ENCODE results near the gene CCDC15. TPM values are rescaled to one million over a fixed set of nuclear protein-coding genes. Genes with fewer than 3 reads are reported as not detected.

The CCDC15 gene
- total and polyA plus RNA-seq, 2 experiments from 2014 or later = 2.9 to 3.3 TPM

- no peak within 1 kb of the TSS for H3K27ac Mint-ChIP-seq
Measured at GRCh38 chr11:124935548-124936514, 18.2 kb upstream of the CCDC15 start, which contains the start of gene HEPACAM. TSS of gene HEPACAM (minus strand) at chr11:124936047. CDS start at chr11:124936006, 41 bp downstream.

More at GRCh38 chr11:124935548-124936514, 18.2 kb upstream of the CCDC15 start, which contains the start of gene HEPACAM:
- peaks cover 4% of the 10 kb centered on the region for H3K27me3 Mint-ChIP-seq (ENCODE audit: insufficient read depth, low read depth, poor library complexity)
- H3K36me3 Mint-ChIP-seq (ENCODE audit: low read depth) = no peaks in the 10 kb centered on the region
- Histone ChIP-seq H3K36me3 (ENCODE audit: insufficient read depth) (no peaks in the 10 kb centered on the region), H2AFZ (no peak within 1 kb of the TSS), H3K79me2 (replicated peaks; ENCODE audit: insufficient read depth) (no peaks in the 10 kb centered on the region), H4K20me1 (replicated peaks; ENCODE audit: insufficient read depth) (no peaks in the 10 kb centered on the region), H3K9me2 (ENCODE audit: insufficient read depth) (no peaks in the 10 kb centered on the region), H3K4me2 (no peak within 1 kb of the TSS), H3K4me3 (no peak within 1 kb of the TSS), H3F3A (replicated peaks; ENCODE audit: low read depth) (no peaks in the 10 kb centered on the region), H3K4me1 (ENCODE audit: insufficient read depth) (no peaks in the 10 kb centered on the region), H3K27ac (ENCODE audit: low read depth) (no peak within 1 kb of the TSS), H3K27me3 (ENCODE audit: insufficient read depth) (peaks cover 11% of the 10 kb centered on the region; the same call in 1 of the 2 replicates)
- H3K4me3 Mint-ChIP-seq = no peak within 1 kb of the TSS
- no peaks in the 10 kb centered on the region for H3K4me1 Mint-ChIP-seq
- H3K9me3 Mint-ChIP-seq = no peaks in the 10 kb centered on the region
- DNase-seq (ENCODE audit: low spot score) (no peak), ATAC-seq (no peak)
- no peak for TF ChIP-seq STAT1 (IDR thresholded peaks at IDR 0.05; ENCODE audit: unreplicated experiment)
- no peak for TF ChIP-seq CTCF (conservative IDR thresholded peaks at IDR 0.05; ENCODE audit: low read depth in 2 of 2)
- no peak for TF ChIP-seq POLR2AphosphoS5 (IDR thresholded peaks at IDR 0.05; ENCODE audit: low read depth)
- TF ChIP-seq ZNF462 (CRISPR knock-in tag; IDR thresholded peaks at IDR 0.05) = no peak
- TF ChIP-seq JUNB (IDR thresholded peaks at IDR 0.05; ENCODE audit: unreplicated experiment) = no peak
- no peak for TF ChIP-seq ETS1 (IDR thresholded peaks at IDR 0.05)
- TF ChIP-seq ZNF114 (CRISPR knock-in tag; IDR thresholded peaks at IDR 0.05) = no peak
- TF ChIP-seq EZH2phosphoT487 (IDR thresholded peaks at IDR 0.05; ENCODE audit: unreplicated experiment) = no peak
- TF ChIP-seq NANOG (IDR thresholded peaks at IDR 0.05; ENCODE audit: borderline replicate concordance) = no peak
- no peak for TF ChIP-seq CREB1 (CRISPR knock-in tag; IDR thresholded peaks at IDR 0.05; ENCODE audit: low read depth)
- no peak for TF ChIP-seq REST (IDR thresholded peaks at IDR 0.05; ENCODE audit: unreplicated experiment)
- TF ChIP-seq EZH2 (IDR thresholded peaks at IDR 0.05; ENCODE audit: low read depth, unreplicated experiment) = no peak
- no peak for TF ChIP-seq ZNF331 (CRISPR knock-in tag; IDR thresholded peaks at IDR 0.05; ENCODE audit: low read depth)
